Endothelial cell (in vitro differentiated cells): Measurements from ENCODE around the gene PLCXD3. TPM values are rescaled to one million over a fixed set of nuclear protein-coding genes. Genes with fewer than 3 reads are reported as not detected.

ENCODE experiments used
- DNase-seq: peaks from one replicate; pipeline ENCODE4 v3.0.0; 2021; ENCODE audit warnings: low spot score
- H3K27ac Mint-ChIP-seq: one replicate; pipeline ENCODE4 v1.8.0; 2021; ENCODE audit warnings: mixed read lengths, inconsistent platforms; ENCODE audit not compliant: unreplicated experiment
- H3K27me3 Mint-ChIP-seq: one replicate; pipeline ENCODE4 v1.8.0; 2021; ENCODE audit warnings: mild to moderate bottlenecking, moderate library complexity, mixed read lengths, inconsistent platforms; ENCODE audit not compliant: unreplicated experiment
- H3K36me3 Mint-ChIP-seq: one replicate; pipeline ENCODE4 v1.8.0; 2021; ENCODE audit warnings: mild to moderate bottlenecking, low read depth, mixed read lengths, inconsistent platforms; ENCODE audit not compliant: unreplicated experiment
- H3K4me1 Mint-ChIP-seq: one replicate; pipeline ENCODE4 v1.8.0; 2021; ENCODE audit warnings: mild to moderate bottlenecking, mixed read lengths, inconsistent platforms; ENCODE audit not compliant: unreplicated experiment
- H3K4me3 Mint-ChIP-seq: one replicate; pipeline ENCODE4 v1.8.0; 2021; ENCODE audit warnings: mild to moderate bottlenecking, mixed read lengths, inconsistent platforms; ENCODE audit not compliant: unreplicated experiment
- H3K9me3 Mint-ChIP-seq: one replicate; pipeline ENCODE4 v1.8.0; 2021; ENCODE audit warnings: mixed read lengths, inconsistent platforms; ENCODE audit not compliant: unreplicated experiment
- CTCF ChIP-seq: fragments of 200-600 bp; sonication (generic); IDR thresholded peaks from one replicate; pipeline ENCODE4 v1.5.0; 2021; ENCODE audit warnings: antibody characterized with exemption; ENCODE audit not compliant: unreplicated experiment
- total RNA-seq: library from RNA; stranded (reverse); fragmentation: NEBNext Ultra II Directional; extraction: Animal tissue kit (Norgen Biotek cat#: 25700); gene quantifications from one replicate; pipeline ENCODE4 v1.2.1, GENCODE V29; 2021; ENCODE audit not compliant: unreplicated experiment

Gene PLCXD3
- total RNA-seq, 1 donor from 2014 or later: 0.26 TPM

GRCh38 chr5:41465493-41466171 is 44.8 kb downstream of the PLCXD3 start:
- peaks cover 2% of the 10 kb centered on the region for H3K27me3 Mint-ChIP-seq
- no peak overlapping the region for H3K27ac Mint-ChIP-seq
- no peaks in the 10 kb centered on the region for H3K9me3 Mint-ChIP-seq
- H3K4me1 Mint-ChIP-seq: no peaks in the 10 kb centered on the region
- TF ChIP-seq CTCF: no peak
- no peak overlapping the region for H3K4me3 Mint-ChIP-seq
- H3K36me3 Mint-ChIP-seq: no peaks in the 10 kb centered on the region
- DNase-seq: no peak

GRCh38 chr5:41459557-41459956 is 50.8 kb downstream of the PLCXD3 start:
- no peak for TF ChIP-seq CTCF
- no peak for DNase-seq
- no peaks in the 10 kb centered on the region for H3K9me3 Mint-ChIP-seq
- no peaks in the 10 kb centered on the region for H3K4me1 Mint-ChIP-seq
- no peaks in the 10 kb centered on the region for H3K27me3 Mint-ChIP-seq
- no peak overlapping the region for H3K27ac Mint-ChIP-seq
- no peak overlapping the region for H3K4me3 Mint-ChIP-seq
- no peaks in the 10 kb centered on the region for H3K36me3 Mint-ChIP-seq

DNA sequence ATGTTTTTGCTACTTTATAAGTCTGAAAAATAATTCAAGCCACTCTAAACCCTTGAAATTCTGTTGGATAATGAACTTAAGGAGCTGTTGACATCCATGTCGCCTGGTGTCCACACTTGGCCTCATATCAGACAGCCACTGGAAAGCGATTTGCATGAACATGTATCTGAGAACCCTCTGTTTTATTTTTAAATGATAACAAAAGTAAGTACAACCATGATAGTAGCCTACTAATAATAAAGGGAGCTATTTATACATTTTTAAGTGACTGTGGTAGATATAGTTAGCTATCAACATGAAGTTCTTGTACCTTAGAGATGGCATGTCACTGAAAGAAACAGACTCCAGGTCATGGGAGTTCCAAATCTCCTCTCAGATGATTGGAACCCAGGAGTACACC is 53.3 kb downstream of the PLCXD3 start:
- H3K27me3 Mint-ChIP-seq: no peaks in the 10 kb centered on the region
- no peak overlapping the region for H3K27ac Mint-ChIP-seq
- H3K4me3 Mint-ChIP-seq: no peak overlapping the region
- no peak for DNase-seq
- H3K9me3 Mint-ChIP-seq: no peaks in the 10 kb centered on the region
- H3K36me3 Mint-ChIP-seq: no peaks in the 10 kb centered on the region
- TF ChIP-seq CTCF: no peak
- no peaks in the 10 kb centered on the region for H3K4me1 Mint-ChIP-seq

DNA sequence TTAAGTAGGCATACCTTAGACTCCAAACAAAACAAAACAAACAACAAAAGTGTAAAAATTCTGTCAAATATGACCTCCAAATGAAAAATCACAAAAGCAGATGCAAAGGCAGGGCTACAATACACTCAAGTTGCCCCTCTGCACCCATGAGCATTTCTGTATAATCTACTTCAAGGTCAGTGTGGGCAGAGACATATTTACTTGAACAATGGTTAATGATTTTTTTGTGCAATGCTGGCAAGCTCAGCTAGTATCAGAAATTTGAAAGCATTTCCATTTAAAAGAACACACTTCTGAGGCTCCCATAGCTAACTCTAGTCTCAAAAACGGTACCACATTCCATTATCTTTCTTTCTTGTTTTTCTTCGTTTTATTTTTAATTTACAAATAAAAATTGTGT is 57.9 kb downstream of the PLCXD3 start:
- no peak for TF ChIP-seq CTCF
- H3K36me3 Mint-ChIP-seq: no peaks in the 10 kb centered on the region
- H3K4me1 Mint-ChIP-seq: no peaks in the 10 kb centered on the region

GRCh38 chr5:41447650-41448510 is 62.5 kb downstream of the PLCXD3 start:
- no peaks in the 10 kb centered on the region for H3K9me3 Mint-ChIP-seq
- no peak for DNase-seq
- H3K27me3 Mint-ChIP-seq: no peaks in the 10 kb centered on the region
- no peak for TF ChIP-seq CTCF
- H3K36me3 Mint-ChIP-seq: no peaks in the 10 kb centered on the region
- H3K4me1 Mint-ChIP-seq: no peaks in the 10 kb centered on the region
- H3K4me3 Mint-ChIP-seq: no peak overlapping the region
- H3K27ac Mint-ChIP-seq: no peak overlapping the region

More for the DNA sequence above, 57.9 kb downstream of the PLCXD3 start:
- H3K27ac Mint-ChIP-seq: no peak overlapping the region
- no peak overlapping the region for H3K4me3 Mint-ChIP-seq
- no peaks in the 10 kb centered on the region for H3K27me3 Mint-ChIP-seq
- no peak for DNase-seq
- no peaks in the 10 kb centered on the region for H3K9me3 Mint-ChIP-seq
